NCI-H460 (cell line): ENCODE results near the gene PLBD2. TPM values are rescaled to one million over a fixed set of nuclear protein-coding genes. Genes with fewer than 3 reads are reported as not detected.

ENCODE experiments used
- DNase-seq: peaks from one replicate; pipeline ENCODE4 v3.0.0-alpha.2; 2016; ENCODE audit warnings: low read depth; ENCODE audit errors: extremely low read depth
- total RNA-seq: library from RNA; depleted of rRNA; stranded (reverse); fragments of >200 nt; shearing (Covaris generic); gene quantifications from 2 replicates; pipeline ENCODE4 v1.2.3, GENCODE V29; 2014

PLBD2 gene
- total RNA-seq, 1 experiment from 2014 or later: 13.0 TPM

GRCh38 chr12:113392520-113392919, 34.1 kb downstream of the PLBD2 start:
- DNase-seq: no peak

GRCh38 chr12:113392988-113393579, 34.7 kb downstream of the PLBD2 start:
- no peak for DNase-seq

- DNase-seq: no peak
Observed at GRCh38 chr12:113393749-113394148, 35.4 kb downstream of the PLBD2 start.

GRCh38 chr12:113395119-113395518, 36.7 kb downstream of the PLBD2 start:
- no peak for DNase-seq

- DNase-seq: no peak
Observed at GRCh38 chr12:113396200-113396599, 37.8 kb downstream of the PLBD2 start.

GRCh38 chr12:113396828-113397496, 38.6 kb downstream of the PLBD2 start:
- no peak for DNase-seq

GRCh38 chr12:113397497-113398197, 39.3 kb downstream of the PLBD2 start:
- no peak for DNase-seq

- no peak for DNase-seq
Observed at GRCh38 chr12:113398346-113399290, 40.2 kb downstream of the PLBD2 start.

- DNase-seq: no peak
Observed at GRCh38 chr12:113399490-113399889, 41.1 kb downstream of the PLBD2 start.

GRCh38 chr12:113400362-113400761, 42.0 kb downstream of the PLBD2 start:
- DNase-seq: no peak

GRCh38 chr12:113401066-113402000, 42.9 kb downstream of the PLBD2 start:
- DNase-seq: no peak

- DNase-seq: no peak
Observed at GRCh38 chr12:113402586-113403260, 44.3 kb downstream of the PLBD2 start.

- no peak for DNase-seq
Observed at GRCh38 chr12:113403435-113404415, 45.3 kb downstream of the PLBD2 start, which contains the start of gene SDS. Gene SDS, minus strand, starts transcription at chr12:113403887. Its CDS starts 4,179 bp downstream, at chr12:113399708.

- no peak for DNase-seq
Observed at GRCh38 chr12:113405694-113406093, 47.3 kb downstream of the PLBD2 start.

- DNase-seq: no peak
Observed at GRCh38 chr12:113407931-113408600, 49.7 kb downstream of the PLBD2 start.

- no peak for DNase-seq
Observed at GRCh38 chr12:113408756-113409298, 50.4 kb downstream of the PLBD2 start.
